Muscle layer of colon (tissue), 2 donors: ENCODE results near the gene ADAMTS13.

Experiments
- H3K27ac ChIP-seq: one replicate; pipeline ENCODE4 v1.7.0; 2013; ENCODE audit warnings: low read depth, mild to moderate bottlenecking, low read length, moderate library complexity
- H3K27me3 ChIP-seq, 2 donors: one replicate each; pipeline ENCODE4 v1.7.0; 2013; ENCODE audit warnings: low read length in 2 of 2, mild to moderate bottlenecking in 2 of 2; ENCODE audit not compliant: insufficient read depth in 2 of 2, control insufficient read depth in 1 of 2
- H3K36me3 ChIP-seq: one replicate; pipeline ENCODE4 v1.7.0; 2013; ENCODE audit warnings: mild to moderate bottlenecking, low read length; ENCODE audit not compliant: insufficient read depth
- H3K4me1 ChIP-seq: one replicate; pipeline ENCODE4 v1.7.0; 2013; ENCODE audit warnings: mild to moderate bottlenecking, low read length; ENCODE audit not compliant: insufficient read depth
- H3K4me3 ChIP-seq, 2 donors: one replicate each; pipeline ENCODE4 v1.7.0; 2013; ENCODE audit warnings: low read length in 2 of 2, low read depth in 1 of 2, mild to moderate bottlenecking in 1 of 2, moderate library complexity in 1 of 2
- H3K9ac ChIP-seq: one replicate; pipeline ENCODE4 v1.7.0; 2013; ENCODE audit warnings: low read length
- H3K9me3 ChIP-seq: one replicate; pipeline ENCODE4 v1.7.0; 2013; ENCODE audit warnings: mild to moderate bottlenecking, low read length
- donor health status: abdominal sarcoma.
- donor health status: Adenocarcinoma of cecum.

The ADAMTS13 gene

GRCh38 chr9:133487331-133487725, 65.2 kb downstream of the ADAMTS13 start:
- Histone ChIP-seq H3K4me3 (no peak overlapping the region), H3K27ac (no peak overlapping the region), H3K9ac (no peak overlapping the region), H3K4me1 (no peaks in the 10 kb centered on the region), H3K27me3 (peaks cover 0 to 17% of the 10 kb centered on the region in 2 donors), H3K9me3 (no peaks in the 10 kb centered on the region), H3K36me3 (no peaks in the 10 kb centered on the region)

- no peak overlapping the region for H3K9ac ChIP-seq
- H3K4me1 ChIP-seq, result no peaks in the 10 kb centered on the region
- H3K27ac ChIP-seq, result no peak overlapping the region
Measured at GRCh38 chr9:133488686-133489252, 66.6 kb downstream of the ADAMTS13 start.

GRCh38 chr9:133489253-133490190, 67.4 kb downstream of the ADAMTS13 start:
- Histone ChIP-seq H3K36me3 (no peaks in the 10 kb centered on the region), H3K9ac (no peak overlapping the region), H3K27me3 (peaks cover 0 to 11% of the 10 kb centered on the region in 2 donors), H3K4me3 (no peak overlapping the region), H3K4me1 (no peaks in the 10 kb centered on the region), H3K27ac (no peak overlapping the region), H3K9me3 (no peaks in the 10 kb centered on the region)

More at GRCh38 chr9:133488686-133489252, 66.6 kb downstream of the ADAMTS13 start:
- Histone ChIP-seq H3K27me3 (peaks cover 0 to 14% of the 10 kb centered on the region in 2 donors), H3K9me3 (no peaks in the 10 kb centered on the region), H3K4me3 (no peak overlapping the region), H3K36me3 (no peaks in the 10 kb centered on the region)

- Histone ChIP-seq H3K4me3 (no peak overlapping the region), H3K4me1 (no peaks in the 10 kb centered on the region), H3K27ac (no peak overlapping the region), H3K9ac (no peak overlapping the region), H3K9me3 (no peaks in the 10 kb centered on the region), H3K36me3 (no peaks in the 10 kb centered on the region), H3K27me3 (peaks cover 0 to 5% of the 10 kb centered on the region in 2 donors)
Measured at GRCh38 chr9:133490201-133490681, 68.1 kb downstream of the ADAMTS13 start.

- Histone ChIP-seq H3K9ac (no peak overlapping the region), H3K4me3 (no peak overlapping the region), H3K4me1 (no peaks in the 10 kb centered on the region), H3K9me3 (no peaks in the 10 kb centered on the region), H3K36me3 (no peaks in the 10 kb centered on the region), H3K27ac (no peak overlapping the region), H3K27me3 (no peaks in the 10 kb centered on the region)
Measured at GRCh38 chr9:133490865-133491655, 68.9 kb downstream of the ADAMTS13 start.

- H3K36me3 ChIP-seq, result no peaks in the 10 kb centered on the region
- H3K27me3 ChIP-seq, result no peaks in the 10 kb centered on the region
- no peaks in the 10 kb centered on the region for H3K4me1 ChIP-seq
- no peak overlapping the region for H3K9ac ChIP-seq
- H3K9me3 ChIP-seq, result no peaks in the 10 kb centered on the region
- H3K4me3 ChIP-seq, result no peak overlapping the region
- H3K27ac ChIP-seq, result no peak overlapping the region
Measured at GRCh38 chr9:133491656-133491925, 69.4 kb downstream of the ADAMTS13 start.

- Histone ChIP-seq H3K4me1 (no peaks in the 10 kb centered on the region), H3K27me3 (no peaks in the 10 kb centered on the region), H3K4me3 (no peak overlapping the region), H3K27ac (no peak overlapping the region), H3K36me3 (no peaks in the 10 kb centered on the region), H3K9ac (no peak overlapping the region), H3K9me3 (no peaks in the 10 kb centered on the region)
Measured at GRCh38 chr9:133492061-133493021, 70.2 kb downstream of the ADAMTS13 start.

- Histone ChIP-seq H3K27me3 (no peaks in the 10 kb centered on the region), H3K27ac (no peak overlapping the region), H3K9me3 (no peaks in the 10 kb centered on the region), H3K4me1 (no peaks in the 10 kb centered on the region), H3K4me3 (no peak overlapping the region), H3K9ac (no peak overlapping the region), H3K36me3 (no peaks in the 10 kb centered on the region)
Measured at GRCh38 chr9:133493428-133493827, 71.3 kb downstream of the ADAMTS13 start.

- H3K9ac ChIP-seq, result no peak overlapping the region
- no peaks in the 10 kb centered on the region for H3K27me3 ChIP-seq
- H3K4me1 ChIP-seq, result no peaks in the 10 kb centered on the region
- H3K36me3 ChIP-seq, result no peaks in the 10 kb centered on the region
- no peaks in the 10 kb centered on the region for H3K9me3 ChIP-seq
- no peak overlapping the region for H3K4me3 ChIP-seq
- no peak overlapping the region for H3K27ac ChIP-seq
Measured at GRCh38 chr9:133493845-133494540, 71.8 kb downstream of the ADAMTS13 start.

GRCh38 chr9:133494636-133495326, 72.6 kb downstream of the ADAMTS13 start:
- H3K27me3 ChIP-seq, result no peaks in the 10 kb centered on the region

More at GRCh38 chr9:133494636-133495326, 72.6 kb downstream of the ADAMTS13 start:
- no peaks in the 10 kb centered on the region for H3K4me1 ChIP-seq
- H3K9me3 ChIP-seq, result no peaks in the 10 kb centered on the region
- H3K36me3 ChIP-seq, result no peaks in the 10 kb centered on the region
- no peak overlapping the region for H3K9ac ChIP-seq
- no peak overlapping the region for H3K4me3 ChIP-seq
- no peak overlapping the region for H3K27ac ChIP-seq
